Mesendoderm (in vitro differentiated cells): ENCODE measurements around the gene MAZ.
"Not testable (repeated sequence)": the region's sequence is repeated elsewhere in the genome, so short reads cannot be mapped to it uniquely, and the experiment has no call there.

ENCODE experiments used
- DNase-seq: peaks from one replicate; pipeline ENCODE4 v3.0.0; 2013
- H2AK5ac ChIP-seq: 2 replicates; pipeline ENCODE4 v1.6.1; 2013; ENCODE audit warnings: low read length, inconsistent platforms
- H2BK120ac ChIP-seq: 2 replicates; pipeline ENCODE4 v1.6.1; 2013; ENCODE audit warnings: low read depth, mild to moderate bottlenecking, low read length, moderate library complexity, mixed read lengths
- H2BK15ac ChIP-seq: replicated peaks from 2 replicates; pipeline ENCODE4 v1.6.1; 2013; ENCODE audit warnings: low read depth, mild to moderate bottlenecking, moderate library complexity
- H2BK5ac ChIP-seq: 2 replicates; pipeline ENCODE4 v1.6.1; 2013; ENCODE audit warnings: low read length, inconsistent platforms
- H3K18ac ChIP-seq: 2 replicates; pipeline ENCODE4 v1.6.1; 2013; ENCODE audit warnings: mild to moderate bottlenecking, low read length, mixed read lengths
- H3K23ac ChIP-seq: one replicate; pipeline ENCODE4 v1.6.1; 2013; ENCODE audit warnings: low read length
- H3K27ac ChIP-seq: 2 replicates; pipeline ENCODE4 v1.5.1; 2013; ENCODE audit warnings: low read depth, mild to moderate bottlenecking, inconsistent platforms, low read length, moderate library complexity
- H3K27me3 ChIP-seq: 2 replicates; pipeline ENCODE4 v1.6.1; 2013; ENCODE audit warnings: low read length, control low read depth, mild to moderate bottlenecking, inconsistent platforms; ENCODE audit not compliant: insufficient read depth, poor library complexity
- H3K36me3 ChIP-seq: 2 replicates; pipeline ENCODE4 v1.6.1; 2013; ENCODE audit warnings: low read length, inconsistent platforms; ENCODE audit not compliant: control insufficient read depth, insufficient read depth
- H3K4ac ChIP-seq: one replicate; pipeline ENCODE4 v1.6.1; 2013; ENCODE audit warnings: low read depth, mild to moderate bottlenecking, low read length, moderate library complexity
- H3K4me1 ChIP-seq: 2 replicates; pipeline ENCODE4 v1.6.1; 2013; ENCODE audit warnings: low read depth, low read length, inconsistent platforms; ENCODE audit not compliant: control insufficient read depth
- H3K4me2 ChIP-seq: 2 replicates; pipeline ENCODE4 v1.6.1; 2013; ENCODE audit warnings: low read length
- H3K4me3 ChIP-seq: 2 replicates; pipeline ENCODE4 v1.5.1; 2013; ENCODE audit warnings: mild to moderate bottlenecking, low read length
- H3K56ac ChIP-seq: one replicate; pipeline ENCODE4 v1.6.1; 2013; ENCODE audit warnings: low read length
- H3K79me1 ChIP-seq: 2 replicates; pipeline ENCODE4 v1.6.1; 2013; ENCODE audit warnings: low read length, inconsistent platforms
- H3K79me2 ChIP-seq: 2 replicates; pipeline ENCODE4 v1.6.1; 2013; ENCODE audit warnings: mild to moderate bottlenecking, low read length; ENCODE audit not compliant: control insufficient read depth, insufficient read depth
- H3K9ac ChIP-seq: 2 replicates; pipeline ENCODE4 v1.6.1; 2013; ENCODE audit warnings: low read length, inconsistent platforms
- H4K5ac ChIP-seq: one replicate; pipeline ENCODE4 v1.6.1; 2013; ENCODE audit warnings: low read length
- H4K8ac ChIP-seq: one replicate; pipeline ENCODE4 v1.6.1; 2013; ENCODE audit warnings: low read depth, mild to moderate bottlenecking, control low read depth, low read length, moderate library complexity
- WGBS: extraction: QIAGEN DNeasy Blood & Tissue Kit; methylation state at CpG from one replicate; pipeline ENCODE4 v1.1.7; 2013; ENCODE audit warnings: low lambda C conversion rate, missing lambda C conversion rate; ENCODE audit not compliant: insufficient coverage; ENCODE audit errors: extremely low coverage; 5-methylcytosine and 5-hydroxymethylcytosine counted together

The MAZ gene

DNA sequence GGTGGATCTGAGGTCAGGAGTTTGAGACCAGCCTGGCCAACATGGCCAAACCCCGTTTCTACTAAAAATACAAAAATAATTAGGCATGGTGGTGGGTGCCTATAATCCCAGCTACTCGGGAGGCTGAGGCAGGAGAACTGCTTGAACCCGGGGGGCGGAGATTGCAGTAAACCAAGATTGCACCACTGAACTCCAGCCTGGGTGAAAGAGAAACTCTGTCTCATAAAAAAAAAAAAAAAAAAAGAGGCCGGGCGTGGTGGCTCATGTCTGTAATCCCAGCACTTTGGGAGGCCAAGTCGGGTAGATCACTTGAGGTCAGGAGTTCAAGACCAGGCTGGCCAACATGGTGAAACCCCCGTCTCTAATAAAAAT is 45.1 kb upstream of the MAZ start:
- not testable (repeated sequence) for DNase-seq, H2BK120ac ChIP-seq, H3K4me1 ChIP-seq, H3K36me3 ChIP-seq, H4K8ac ChIP-seq, H3K9ac ChIP-seq, H2BK15ac ChIP-seq, H3K4ac ChIP-seq, H3K23ac ChIP-seq, H2AK5ac ChIP-seq, H2BK5ac ChIP-seq, H3K18ac ChIP-seq, H3K79me1 ChIP-seq, H3K27ac ChIP-seq, H3K4me2 ChIP-seq, H3K27me3 ChIP-seq, H3K79me2 ChIP-seq, H3K4me3 ChIP-seq, H4K5ac ChIP-seq, H3K56ac ChIP-seq
- no CpG with 5 or more reads among the region's 8 CpGs for WGBS

- H2AK5ac ChIP-seq, result no peak overlapping the region
- H2BK120ac ChIP-seq, result no peak overlapping the region
- no peak overlapping the region for H2BK15ac ChIP-seq
- H3K18ac ChIP-seq, result no peak overlapping the region
- no peaks in the 10 kb centered on the region for H3K27me3 ChIP-seq
- H3K4me3 ChIP-seq, result no peak overlapping the region
- no peak overlapping the region for H3K4ac ChIP-seq
- no peak overlapping the region for H3K56ac ChIP-seq
- H3K27ac ChIP-seq, result no peak overlapping the region
- no peak overlapping the region for H3K9ac ChIP-seq
- no peaks in the 10 kb centered on the region for H3K4me1 ChIP-seq
- H3K79me2 ChIP-seq, result no peaks in the 10 kb centered on the region
- H3K36me3 ChIP-seq, result no peaks in the 10 kb centered on the region
- no CpG with 5 or more reads among the region's 6 CpGs for WGBS
- H3K23ac ChIP-seq, result no peak overlapping the region
- no peak overlapping the region for H4K5ac ChIP-seq
- no peak overlapping the region for H3K4me2 ChIP-seq
- no peak overlapping the region for H2BK5ac ChIP-seq
- no peak overlapping the region for H4K8ac ChIP-seq
- no peaks in the 10 kb centered on the region for H3K79me1 ChIP-seq
- peak; percentile 61 for DNase-seq
Measured at GRCh38 chr16:29761882-29762281, 44.4 kb upstream of the MAZ start.

DNA sequence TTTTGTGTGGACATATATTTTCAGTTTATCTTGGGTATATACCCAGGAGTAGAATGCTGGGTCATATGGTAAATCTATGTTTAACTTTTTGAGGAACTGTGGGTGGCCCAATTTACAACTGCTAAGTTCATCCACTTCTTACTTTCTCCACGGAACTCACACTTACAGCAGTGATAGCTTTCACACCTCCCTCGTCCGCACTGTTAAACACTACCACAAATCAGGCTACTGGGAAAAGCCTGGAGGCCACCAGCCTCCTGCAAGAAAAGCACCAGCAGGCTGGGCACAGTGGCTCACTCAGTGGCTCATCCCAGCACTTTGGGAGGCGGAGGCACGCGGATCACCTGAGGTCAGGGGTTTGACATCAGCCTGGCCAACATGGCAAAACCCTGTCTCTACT is 43.0 kb upstream of the MAZ start:
- Histone ChIP-seq H3K36me3 (no peaks in the 10 kb centered on the region), H4K5ac (no peak overlapping the region), H3K27me3 (no peaks in the 10 kb centered on the region), H3K27ac (no peak overlapping the region), H3K56ac (no peak overlapping the region), H3K18ac (no peak overlapping the region), H3K79me1 (no peaks in the 10 kb centered on the region), H3K4ac (no peak overlapping the region), H3K23ac (no peak overlapping the region), H2BK120ac (no peak overlapping the region), H3K9ac (no peak overlapping the region), H2AK5ac (no peak overlapping the region), H3K4me2 (no peak overlapping the region), H3K4me1 (no peaks in the 10 kb centered on the region), H4K8ac (no peak overlapping the region), H2BK15ac (no peak overlapping the region), H2BK5ac (no peak overlapping the region), H3K4me3 (no peak overlapping the region), H3K79me2 (no peaks in the 10 kb centered on the region)
- no CpG with 5 or more reads among the region's 6 CpGs for WGBS
- no peak for DNase-seq

DNA sequence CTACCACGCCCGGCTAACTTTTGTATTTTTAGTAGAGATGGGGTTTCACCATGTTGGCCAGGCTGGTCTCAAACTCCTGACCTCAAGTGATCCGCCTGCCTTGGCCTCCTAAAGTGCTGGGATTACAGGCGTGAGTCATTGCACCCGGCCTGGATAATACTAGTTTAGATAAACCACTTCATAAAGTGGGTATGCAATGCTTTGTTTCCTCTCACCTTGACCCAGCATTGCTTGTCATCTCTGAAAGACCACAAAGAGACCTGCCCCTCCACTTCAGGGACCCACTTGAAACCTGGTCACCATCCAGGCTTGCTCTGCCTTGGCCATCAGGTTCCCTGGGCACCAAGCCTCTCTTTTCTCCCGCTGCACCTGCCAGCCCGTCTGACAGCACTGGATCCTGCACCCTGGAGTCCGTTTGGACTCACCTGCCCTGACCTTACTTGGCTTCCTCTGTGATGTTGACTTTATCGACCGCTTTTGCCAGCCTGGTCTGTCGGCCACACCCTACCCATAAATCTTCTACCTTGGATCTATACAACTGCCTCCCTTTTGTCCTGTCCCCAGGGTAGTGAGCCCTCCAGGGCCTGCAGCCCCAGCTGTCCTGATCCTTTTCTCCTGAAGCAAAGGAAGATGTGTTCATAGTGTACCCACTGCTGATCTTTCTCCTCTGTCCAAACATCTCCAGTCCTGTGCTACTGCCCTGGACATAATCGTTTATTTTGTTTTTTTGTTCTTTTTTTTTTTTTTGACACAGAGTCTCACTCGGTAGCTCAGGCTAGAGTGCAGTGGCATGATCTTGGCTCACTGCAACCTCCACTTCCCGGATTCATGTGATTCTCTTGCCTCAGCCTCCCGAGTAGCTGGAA is 40.9 kb upstream of the MAZ start:
- H3K79me1 ChIP-seq, result no peaks in the 10 kb centered on the region
- H3K9ac ChIP-seq, result no peak overlapping the region
- H3K79me2 ChIP-seq, result no peaks in the 10 kb centered on the region
- H3K18ac ChIP-seq, result no peak overlapping the region
- no peak overlapping the region for H2BK120ac ChIP-seq
- H3K27ac ChIP-seq, result no peak overlapping the region
- no peak overlapping the region for H3K4ac ChIP-seq
- no peaks in the 10 kb centered on the region for H3K4me1 ChIP-seq
- no peak for DNase-seq
- no peaks in the 10 kb centered on the region for H3K27me3 ChIP-seq
- H3K23ac ChIP-seq, result no peak overlapping the region
- no peak overlapping the region for H3K4me3 ChIP-seq
- no CpG with 5 or more reads among the region's 15 CpGs for WGBS
- H2BK5ac ChIP-seq, result no peak overlapping the region
- no peak overlapping the region for H2AK5ac ChIP-seq
- H3K36me3 ChIP-seq, result no peaks in the 10 kb centered on the region
- H4K8ac ChIP-seq, result no peak overlapping the region
- no peak overlapping the region for H3K56ac ChIP-seq
- no peak overlapping the region for H4K5ac ChIP-seq
- no peak overlapping the region for H2BK15ac ChIP-seq
- no peak overlapping the region for H3K4me2 ChIP-seq

DNA sequence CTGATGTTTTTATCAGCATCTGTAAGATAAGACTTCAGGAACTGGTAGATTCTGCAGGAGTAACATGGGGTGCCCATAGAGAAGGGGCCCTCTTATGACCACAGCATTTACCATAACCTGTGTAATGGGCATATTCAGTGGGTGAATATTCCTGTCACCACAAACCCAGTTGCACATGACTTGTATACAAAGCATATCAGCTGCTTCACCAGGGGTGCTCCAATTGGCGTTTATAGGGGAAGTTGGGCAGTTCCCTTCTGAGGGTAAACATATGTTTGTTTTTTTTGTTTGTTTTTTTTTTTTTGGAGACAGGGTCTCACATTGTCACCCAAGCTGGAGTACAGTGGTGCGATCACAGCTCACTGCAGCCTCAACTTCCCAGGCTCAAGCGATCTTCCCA is 39.8 kb upstream of the MAZ start:
- H3K4me3 ChIP-seq, result no peak overlapping the region
- H2AK5ac ChIP-seq, result no peak overlapping the region
- no peaks in the 10 kb centered on the region for H3K36me3 ChIP-seq
- no peak overlapping the region for H2BK120ac ChIP-seq
- no peak overlapping the region for H3K4ac ChIP-seq
- H3K18ac ChIP-seq, result no peak overlapping the region
- H3K79me1 ChIP-seq, result no peaks in the 10 kb centered on the region
- no peak overlapping the region for H4K8ac ChIP-seq
- WGBS, result no CpG with 5 or more reads among the region's 3 CpGs
- no peak overlapping the region for H3K9ac ChIP-seq
- no peak overlapping the region for H3K23ac ChIP-seq
- H2BK5ac ChIP-seq, result no peak overlapping the region
- H3K79me2 ChIP-seq, result no peaks in the 10 kb centered on the region
- no peaks in the 10 kb centered on the region for H3K4me1 ChIP-seq
- no peak overlapping the region for H2BK15ac ChIP-seq
- no peak overlapping the region for H3K4me2 ChIP-seq
- no peaks in the 10 kb centered on the region for H3K27me3 ChIP-seq
- no peak overlapping the region for H4K5ac ChIP-seq
- no peak overlapping the region for H3K27ac ChIP-seq
- no peak overlapping the region for H3K56ac ChIP-seq
- DNase-seq, result no peak

GRCh38 chr16:29767062-29767461 is 39.3 kb upstream of the MAZ start:
- H3K27ac ChIP-seq, result no peak overlapping the region
- H3K18ac ChIP-seq, result no peak overlapping the region
- no peak overlapping the region for H2AK5ac ChIP-seq
- no peak overlapping the region for H2BK5ac ChIP-seq
- DNase-seq, result no peak
- no peaks in the 10 kb centered on the region for H3K79me1 ChIP-seq
- H3K23ac ChIP-seq, result no peak overlapping the region
- H3K4me2 ChIP-seq, result no peak overlapping the region
- no peak overlapping the region for H3K9ac ChIP-seq
- H3K4ac ChIP-seq, result no peak overlapping the region
- H3K36me3 ChIP-seq, result no peaks in the 10 kb centered on the region
- H2BK120ac ChIP-seq, result no peak overlapping the region
- H3K4me1 ChIP-seq, result no peaks in the 10 kb centered on the region
- WGBS, result no CpG with 5 or more reads among the region's 3 CpGs
- no peak overlapping the region for H3K4me3 ChIP-seq
- no peak overlapping the region for H4K5ac ChIP-seq
- no peaks in the 10 kb centered on the region for H3K27me3 ChIP-seq
- H2BK15ac ChIP-seq, result no peak overlapping the region
- H4K8ac ChIP-seq, result no peak overlapping the region
- no peak overlapping the region for H3K56ac ChIP-seq
- no peaks in the 10 kb centered on the region for H3K79me2 ChIP-seq
